ENCODE results near the gene GLB1L. TPM values are rescaled to one million over a fixed set of nuclear protein-coding genes. Genes with fewer than 3 reads are reported as not detected.

GLB1L gene
- total RNA-seq = 10 to 100 TPM in 3 of 6 donors, 1 to 10 TPM in 3; 4.1 to 19.5 (median 11.9) TPM

GRCh38 chr2:219245148-219245898 is at the start of gene GLB1L, which contains the start of gene STK16:
TSS of gene GLB1L (minus strand) at chr2:219245444. CDS start at chr2:219243573, 1,871 bp downstream.
TSS of gene STK16 (plus strand) at chr2:219245479. CDS start at chr2:219246000, 521 bp downstream.
- TF ChIP-seq POLR2AphosphoS5 (IDR thresholded peaks at IDR 0.05) (peak; percentile 98 to 99), CTCF (IDR thresholded peaks at IDR 0.05) (peak in 2 of 6 experiments; percentile 7 to 23), EP300 (IDR thresholded peaks at IDR 0.05) (peak in 1 of 4 donors; percentile 76), POLR2A (IDR thresholded peaks at IDR 0.05) (peak in 3 of 4 donors; percentile 82 to 92 (median 84))
- peaks cover 50 to 60% (median 51%) of the 10 kb centered on the region in 4 donors for H3K4me1 ChIP-seq

GRCh38 chr2:219294356-219295351 is 49.4 kb upstream of the GLB1L start:
- ATAC-seq (ENCODE audit: low FRiP score in 2 of 2) = peak; percentile 93 to 96
- DNase-seq = peak; percentile 94 to 97
- no peaks in the 10 kb centered on the region for H3K36me3 ChIP-seq
- no peaks in the 10 kb centered on the region for H3K27me3 ChIP-seq
- no peaks in the 10 kb centered on the region for H3K9me3 ChIP-seq
- WGBS, 2 donors = 17 to 18% methylated on average over 23 of the region's 67 CpGs
- peak overlapping the region in 3 of 4 donors; percentile 55 to 84 (median 79) for H3K27ac ChIP-seq
- peaks cover 5 to 11% (median 10%) of the 10 kb centered on the region in 4 donors for H3K4me1 ChIP-seq
- TF ChIP-seq EP300 (IDR thresholded peaks at IDR 0.05) = no peak
- TF ChIP-seq POLR2AphosphoS5 (IDR thresholded peaks at IDR 0.05) = peak; percentile 49 to 51
- peak; percentile 98 to 100 (median 100) for TF ChIP-seq CTCF (IDR thresholded peaks at IDR 0.05)
- peak in 2 of 4 donors; percentile 25 to 51 for TF ChIP-seq POLR2A (IDR thresholded peaks at IDR 0.05)
- peak overlapping the region; percentile 27 to 70 (median 50) for H3K4me3 ChIP-seq

More at GRCh38 chr2:219245148-219245898, at the start of gene GLB1L, which contains the start of gene STK16:
- 0% methylated on average over 5 to 26 of the region's 46 CpGs for WGBS, 2 donors
- Histone ChIP-seq H3K4me3 (peak within 1 kb of the TSS; percentile 72 to 83 (median 79)), H3K27ac (peak within 1 kb of the TSS; percentile 91 to 96 (median 96)), H3K27me3 (no peaks in the 10 kb centered on the region), H3K9me3 (no peaks in the 10 kb centered on the region), H3K36me3 (peaks cover under 1 to 25% (median 7%) of the 10 kb centered on the region in 4 donors)
- DNase-seq (peak; percentile 93 to 99), ATAC-seq (ENCODE audit: low FRiP score in 2 of 2) (peak; percentile 90 to 96)

- DNase-seq (no peak), ATAC-seq (ENCODE audit: low FRiP score in 2 of 2) (no peak)
- 84 to 90% methylated on average over 5 of the region's 5 CpGs for WGBS, 2 donors
- TF ChIP-seq POLR2AphosphoS5 (IDR thresholded peaks at IDR 0.05) = no peak
- TF ChIP-seq POLR2A (IDR thresholded peaks at IDR 0.05) = no peak
- no peak for TF ChIP-seq CTCF (IDR thresholded peaks at IDR 0.05)
- no peak for TF ChIP-seq EP300 (IDR thresholded peaks at IDR 0.05)
- Histone ChIP-seq H3K4me3 (no peak overlapping the region), H3K27me3 (no peaks in the 10 kb centered on the region), H3K9me3 (no peaks in the 10 kb centered on the region), H3K36me3 (no peaks in the 10 kb centered on the region), H3K27ac (peak overlapping the region in 1 of 4 donors; percentile 84), H3K4me1 (peaks cover 8 to 13% (median 10%) of the 10 kb centered on the region in 4 donors)
Measured at GRCh38 chr2:219293736-219294231, 48.5 kb upstream of the GLB1L start.

- no peak for DNase-seq
- H3K27ac ChIP-seq = no peak overlapping the region
Measured at GRCh38 chr2:219292616-219293015, 47.4 kb upstream of the GLB1L start.

More at GRCh38 chr2:219292616-219293015, 47.4 kb upstream of the GLB1L start:
- Histone ChIP-seq H3K9me3 (no peaks in the 10 kb centered on the region), H3K4me1 (peaks cover 5 to 13% (median 10%) of the 10 kb centered on the region in 4 donors), H3K27me3 (no peaks in the 10 kb centered on the region), H3K36me3 (no peaks in the 10 kb centered on the region), H3K4me3 (no peak overlapping the region)
- TF ChIP-seq POLR2A (IDR thresholded peaks at IDR 0.05) (no peak), CTCF (IDR thresholded peaks at IDR 0.05) (no peak), POLR2AphosphoS5 (IDR thresholded peaks at IDR 0.05) (no peak), EP300 (IDR thresholded peaks at IDR 0.05) (no peak)
- ATAC-seq (ENCODE audit: low FRiP score in 2 of 2) = no peak
- 92 to 94% methylated on average over 9 of the region's 9 CpGs for WGBS, 2 donors
